ENCODE data around the gene PKM. TPM values are rescaled to one million over a fixed set of nuclear protein-coding genes. Genes with fewer than 3 reads are reported as not detected.

The PKM gene
- total RNA-seq, 1 donor from 2014 or later = 414 TPM

GRCh38 chr15:72202302-72202701 is 28.7 kb downstream of the PKM start:
- peak; percentile 16 for DNase-seq (ENCODE audit: low spot score)

DNA sequence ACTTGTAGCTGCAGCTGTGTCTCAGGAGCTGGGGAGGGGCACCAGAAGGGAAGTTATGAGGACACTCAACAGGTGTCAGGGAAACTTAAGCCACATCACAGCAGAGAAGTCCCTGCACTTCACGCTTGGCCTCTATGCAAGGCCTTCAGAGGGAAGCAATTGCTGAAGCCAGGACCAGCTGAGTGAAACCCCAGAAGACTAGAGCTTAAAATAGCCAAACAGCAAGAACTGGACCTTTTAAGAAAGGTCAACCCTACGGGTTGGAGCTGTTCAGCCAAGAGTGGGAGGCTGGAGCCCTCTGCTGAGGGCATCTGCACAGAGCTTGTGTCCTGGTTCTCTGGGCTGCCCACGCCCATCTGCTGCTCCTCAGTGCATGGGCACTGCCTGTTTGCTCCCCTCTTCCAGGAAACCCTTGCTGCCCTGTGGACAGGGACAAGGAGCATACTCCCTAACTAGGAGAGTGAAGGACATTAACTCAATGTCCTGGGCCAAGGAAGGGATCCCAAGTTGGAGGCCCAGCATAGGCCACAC is 29.5 kb downstream of the PKM start:
- peak; percentile 64 for DNase-seq (ENCODE audit: low spot score)

DNA sequence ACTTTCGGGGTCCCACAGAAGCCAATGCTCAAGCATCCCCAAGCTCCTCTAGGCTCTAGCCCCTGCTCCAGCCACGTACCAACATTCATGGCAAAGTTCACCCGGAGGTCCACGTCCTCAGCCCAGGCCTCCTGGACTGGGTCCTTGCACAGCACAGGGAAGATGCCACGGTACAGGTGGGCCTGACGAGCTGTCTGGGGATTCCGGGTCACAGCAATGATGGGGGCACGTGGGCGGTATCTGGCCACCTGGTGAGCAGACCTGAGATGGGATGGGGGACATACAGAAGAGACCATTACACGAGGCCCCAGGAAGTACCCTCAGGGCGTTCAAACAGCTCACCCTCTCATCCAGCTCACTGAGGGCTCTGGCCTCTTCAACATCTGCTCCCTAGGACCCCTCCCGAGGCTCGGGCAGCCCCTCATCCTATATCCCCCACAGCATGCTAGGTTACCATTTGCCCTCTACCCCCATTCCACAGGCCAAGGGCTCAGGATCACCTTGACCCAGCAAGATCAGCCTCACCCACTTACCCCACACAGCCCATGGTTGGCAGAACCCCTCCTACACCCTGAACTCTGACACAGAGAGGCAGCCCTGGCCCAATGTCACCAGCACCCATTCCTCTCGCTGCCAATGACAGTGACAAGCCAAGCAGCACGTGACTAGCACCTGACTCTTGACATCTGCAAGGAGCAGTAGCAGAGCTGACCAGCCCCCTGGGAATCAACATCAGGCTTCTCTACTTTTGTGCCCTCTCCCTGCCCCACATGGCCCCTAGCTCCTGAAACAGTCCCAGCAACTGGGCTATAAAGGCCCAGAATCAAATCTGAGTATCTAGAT is 30.4 kb downstream of the PKM start:
- DNase-seq (ENCODE audit: low spot score) = peak; percentile 76

- peak; percentile 88 for DNase-seq (ENCODE audit: low spot score)
Observed at GRCh38 chr15:72199721-72200212, 31.2 kb downstream of the PKM start.

GRCh38 chr15:72199205-72199515 is 31.8 kb downstream of the PKM start:
- no peak for DNase-seq (ENCODE audit: low spot score)

- DNase-seq (ENCODE audit: low spot score) = peak; percentile 65
Observed at GRCh38 chr15:72198356-72199204, 32.4 kb downstream of the PKM start.

DNA sequence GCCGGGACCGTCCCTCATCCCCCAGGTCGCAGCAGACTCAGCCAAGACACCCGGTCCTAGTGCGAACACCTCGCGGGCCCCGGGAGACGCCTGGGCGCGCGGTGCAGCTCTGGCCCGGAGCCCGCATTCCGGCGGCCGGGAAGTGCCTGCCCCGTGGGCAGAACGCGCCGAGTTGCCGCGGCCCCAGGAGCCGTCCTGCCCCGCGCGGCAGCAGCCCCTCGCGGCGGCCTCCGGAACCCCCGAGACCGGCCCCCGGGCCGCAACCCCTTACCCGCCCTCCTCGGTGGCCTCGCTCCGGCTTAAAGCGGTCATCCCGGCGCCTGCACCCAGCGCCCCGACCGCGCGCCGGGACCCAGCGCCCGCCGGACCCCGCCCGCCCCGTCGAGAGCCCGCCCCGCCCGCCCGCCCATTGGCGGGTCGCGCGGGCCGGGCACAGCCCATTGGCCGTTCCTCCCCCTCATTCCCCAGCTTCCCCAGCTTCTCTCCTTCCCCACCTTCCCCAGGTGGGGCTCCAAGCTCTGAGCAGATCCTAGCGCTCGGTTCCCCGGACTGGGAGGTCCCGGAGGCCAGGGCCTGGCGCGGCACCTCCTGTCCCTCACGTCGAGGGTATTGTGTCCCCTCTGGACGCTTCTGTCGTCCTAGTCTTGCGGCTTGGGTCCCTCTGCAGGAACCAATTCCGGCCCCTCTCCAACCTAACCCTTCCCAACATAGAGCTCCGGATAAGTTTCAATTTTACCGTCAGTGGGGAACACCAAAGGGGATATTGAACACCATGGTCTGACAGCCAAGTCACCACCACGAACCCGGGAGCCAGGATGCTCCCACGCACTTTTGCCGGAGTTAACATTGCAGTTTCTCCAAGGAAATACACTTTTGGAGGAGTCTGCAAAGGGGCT is 33.3 kb downstream of the PKM start, which contains the start of gene GRAMD2A:
GRAMD2A (minus strand) TSS at position 328 of the 896 bp plus-strand sequence.
- peak; percentile 60 for DNase-seq (ENCODE audit: low spot score)

DNA sequence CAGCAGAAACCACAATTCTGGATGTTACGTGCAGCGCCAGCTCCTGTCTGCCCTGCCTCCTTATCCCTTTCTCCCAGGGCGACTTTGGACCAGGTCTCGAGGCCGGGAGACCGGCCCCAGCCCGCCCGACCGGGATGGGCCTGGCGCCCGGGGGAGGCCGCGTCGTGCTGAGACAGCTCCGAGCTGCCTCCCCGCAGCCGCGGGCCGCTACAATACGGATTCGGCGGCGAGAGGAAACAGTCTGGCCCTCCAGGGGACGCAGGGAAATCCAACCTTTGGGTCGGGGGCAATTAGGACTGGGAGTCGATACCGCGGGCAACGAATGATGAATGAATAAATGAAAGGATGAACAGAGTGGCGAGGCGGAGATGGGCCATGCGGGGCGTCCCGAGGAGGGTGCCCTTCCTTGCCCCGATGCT is 33.9 kb downstream of the PKM start:
- peak; percentile 89 for DNase-seq (ENCODE audit: low spot score)

GRCh38 chr15:72196409-72197040 is 34.5 kb downstream of the PKM start:
- peak; percentile 84 for DNase-seq (ENCODE audit: low spot score)

DNA sequence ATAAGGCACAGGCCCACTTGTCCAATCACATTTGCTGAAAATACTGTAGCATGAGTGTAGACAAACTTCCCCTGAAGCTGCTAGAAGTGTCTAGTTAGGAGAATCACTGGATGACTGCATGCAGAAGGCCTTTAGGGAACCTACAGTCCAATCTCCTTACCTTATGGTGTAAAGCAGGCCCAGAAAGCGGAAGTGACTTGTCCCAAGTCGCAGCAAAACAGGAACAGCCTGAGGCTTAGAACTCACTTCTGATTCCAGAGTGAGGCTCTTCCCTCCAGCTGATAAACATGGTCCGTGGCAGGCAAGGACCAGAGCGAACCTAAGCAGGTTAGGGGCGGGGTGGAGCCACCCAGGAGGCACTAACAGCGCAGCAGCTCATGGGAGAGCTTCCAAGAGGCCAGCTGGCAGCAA is 35.9 kb downstream of the PKM start:
- no peak for DNase-seq (ENCODE audit: low spot score)

- peak; percentile 37 for DNase-seq (ENCODE audit: low spot score)
Observed at GRCh38 chr15:72193836-72194396, 37.1 kb downstream of the PKM start.

GRCh38 chr15:72192416-72192815 is 38.6 kb downstream of the PKM start:
- no peak for DNase-seq (ENCODE audit: low spot score)

DNA sequence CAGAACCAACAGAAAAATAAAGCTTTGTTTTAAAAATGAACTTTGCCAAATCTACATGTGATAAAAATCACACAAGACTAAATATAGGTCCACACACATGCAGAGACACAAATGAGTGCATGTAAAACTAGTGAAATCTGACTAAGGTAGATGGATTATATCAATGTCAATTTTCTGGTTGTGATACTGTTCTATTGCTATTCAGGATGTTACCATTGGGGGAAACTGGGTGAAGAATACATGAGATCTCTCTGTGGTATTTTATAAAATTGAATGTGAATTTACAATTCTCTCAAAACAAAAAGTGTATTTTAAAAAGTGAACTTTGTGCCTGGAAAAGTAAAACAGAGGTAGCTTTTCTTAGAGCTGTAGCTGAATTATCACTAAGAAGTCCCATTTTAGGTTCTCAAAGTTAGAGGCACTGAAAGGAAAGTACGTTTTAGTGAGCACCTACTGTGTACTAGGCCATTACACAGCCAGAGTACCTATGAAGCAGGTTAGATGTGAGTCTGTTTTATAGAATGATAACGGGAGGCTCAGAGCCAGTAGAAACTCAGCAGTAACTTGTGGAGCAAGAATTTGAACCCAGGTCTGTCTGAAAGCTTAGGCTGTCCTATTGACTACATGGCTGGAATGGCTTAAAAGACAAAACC is 41.6 kb downstream of the PKM start:
- DNase-seq (ENCODE audit: low spot score) = no peak

- no peak for DNase-seq (ENCODE audit: low spot score)
Observed at GRCh38 chr15:72184165-72184811, 46.7 kb downstream of the PKM start.

DNA sequence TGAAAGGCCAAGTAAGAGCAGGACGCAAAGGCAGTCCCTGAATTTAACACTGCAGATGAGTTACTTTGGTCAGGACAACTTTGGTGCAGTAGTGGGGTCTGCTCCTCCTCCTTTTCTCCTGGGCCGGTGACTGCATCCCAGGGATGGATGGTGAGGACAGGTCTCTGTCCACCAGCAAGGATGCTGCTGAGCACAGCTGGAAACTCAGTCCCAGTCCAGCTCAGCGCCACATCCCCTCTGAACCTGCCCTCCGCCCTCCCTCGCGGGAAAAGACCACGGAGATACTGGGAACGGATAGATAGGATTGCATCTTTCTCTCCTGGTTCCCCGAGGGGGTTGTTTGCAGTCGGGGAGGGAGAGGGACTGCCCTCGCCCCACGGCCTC is 47.2 kb downstream of the PKM start:
- peak; percentile 62 for DNase-seq (ENCODE audit: low spot score)

DNA sequence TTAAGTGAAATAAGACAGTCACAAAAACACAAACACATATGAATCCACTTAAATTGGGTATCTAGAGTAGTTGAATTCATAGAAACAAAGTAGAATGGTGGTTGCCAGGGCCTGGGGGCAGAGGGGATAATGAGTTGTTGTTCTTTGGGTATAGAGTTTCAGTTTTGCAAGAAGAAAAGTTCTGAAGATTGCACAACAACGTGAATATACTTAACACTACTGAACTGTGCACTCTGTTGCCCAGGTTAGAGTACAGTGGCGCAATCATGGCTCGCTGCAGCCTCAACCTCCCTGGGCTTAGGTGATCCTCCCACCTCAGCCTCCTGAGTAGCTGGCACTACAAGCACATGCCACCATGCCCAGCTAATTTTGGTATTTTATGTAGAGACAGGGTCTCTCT is 48.3 kb downstream of the PKM start:
- DNase-seq (ENCODE audit: low spot score) = peak; percentile 24

DNA sequence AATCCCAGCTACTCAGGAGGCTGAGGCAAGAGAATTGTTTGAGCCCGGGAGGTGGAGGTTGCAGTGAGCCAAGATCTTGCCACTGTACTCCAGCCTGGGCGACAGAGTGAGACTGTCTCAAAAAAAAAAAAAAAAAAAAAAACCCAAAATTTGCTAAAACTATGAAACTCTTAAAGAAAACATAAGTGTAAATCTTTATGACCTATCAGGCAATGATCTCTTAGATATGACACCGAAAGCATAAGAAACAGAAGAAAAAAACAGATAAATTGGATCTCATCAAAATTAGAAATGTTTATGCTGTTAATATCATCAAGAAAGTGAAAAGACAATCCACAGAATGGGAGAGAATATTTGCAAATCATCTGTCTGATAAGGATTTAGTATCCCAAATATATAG is 48.7 kb downstream of the PKM start:
- no peak for DNase-seq (ENCODE audit: low spot score)

DNA sequence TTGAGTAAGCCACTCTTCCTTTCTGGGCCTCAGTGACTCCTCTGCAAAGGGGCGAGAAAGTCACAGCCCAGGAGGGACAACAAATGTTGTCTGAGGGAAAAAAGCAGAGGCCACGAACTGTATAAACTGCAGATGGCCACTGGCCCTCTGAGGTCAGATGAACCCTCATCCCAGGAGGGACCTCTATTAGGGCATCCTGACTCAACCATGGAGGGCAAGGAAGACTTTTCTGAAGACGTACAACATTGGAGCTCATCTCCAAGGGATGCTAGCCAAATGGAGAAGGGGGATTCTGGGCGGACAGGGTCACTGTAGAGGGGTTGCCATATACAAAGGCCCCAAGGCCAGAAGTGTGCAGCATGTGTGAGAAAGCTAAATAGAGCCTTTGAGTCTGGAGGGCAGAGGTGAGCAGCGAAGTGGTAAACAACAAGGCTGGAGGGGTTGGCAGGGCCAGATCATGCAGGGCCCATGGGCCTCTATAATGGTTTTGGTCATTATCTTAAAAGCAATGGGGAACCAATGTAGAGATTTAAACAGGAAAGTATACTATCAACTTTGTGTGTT is 50.1 kb downstream of the PKM start:
- DNase-seq (ENCODE audit: low spot score) = peak; percentile 57
